DOHH2 (cell line): ENCODE measurements around the gene ZDHHC16.

ENCODE experiments used
- H3F3A ChIP-seq: fragments of 200-600 bp; sonication (generic), shearing (Covaris generic); 2 replicates; pipeline ENCODE4 v1.6.0; 2016; ENCODE audit warnings: antibody characterized with exemption, mild to moderate bottlenecking; ENCODE audit not compliant: control insufficient read depth, insufficient read depth
- H3K27ac ChIP-seq: fragments of 200-600 bp; sonication (generic); 2 replicates; pipeline ENCODE4 v1.5.1; 2014; ENCODE audit warnings: low read depth, mild to moderate bottlenecking, low read length, moderate library complexity
- H3K27me3 ChIP-seq: fragments of 200-600 bp; sonication (generic); 2 replicates; pipeline ENCODE4 v1.6.1; 2014; ENCODE audit warnings: mild to moderate bottlenecking, low read length, mixed read lengths; ENCODE audit not compliant: control insufficient read depth
- H3K36me3 ChIP-seq: fragments of 200-600 bp; sonication (generic); 2 replicates; pipeline ENCODE4 v1.6.1; 2014; ENCODE audit warnings: mild to moderate bottlenecking, low read length, moderate library complexity, mixed read lengths; ENCODE audit not compliant: control insufficient read depth
- H3K4me1 ChIP-seq: fragments of 200-600 bp; sonication (generic); 2 replicates; pipeline ENCODE4 v1.6.1; 2014; ENCODE audit warnings: mild to moderate bottlenecking, low read length, mixed read lengths; ENCODE audit not compliant: control insufficient read depth
- H3K4me2 ChIP-seq: fragments of 200-600 bp; sonication (generic); 2 replicates; pipeline ENCODE4 v1.6.0; 2014; ENCODE audit warnings: mild to moderate bottlenecking, low read length, moderate library complexity
- H3K4me3 ChIP-seq: fragments of 200-600 bp; sonication (generic); 2 replicates; pipeline ENCODE4 v1.5.1; 2014; ENCODE audit warnings: mild to moderate bottlenecking, low read length, mixed read lengths
- H3K79me2 ChIP-seq: fragments of 200-600 bp; sonication (generic); 2 replicates; pipeline ENCODE4 v1.6.1; 2014; ENCODE audit warnings: mild to moderate bottlenecking, low read length, mixed read lengths; ENCODE audit not compliant: control insufficient read depth
- H3K9me2 ChIP-seq: fragments of 200-600 bp; sonication (generic); replicated peaks from 2 replicates; pipeline ENCODE4 v1.6.1; 2014; ENCODE audit warnings: mild to moderate bottlenecking, low read length, mixed read lengths; ENCODE audit not compliant: control insufficient read depth
- H3K9me3 ChIP-seq: fragments of 200-600 bp; sonication (generic); 2 replicates; pipeline ENCODE4 v1.6.1; 2014; ENCODE audit warnings: antibody characterized with exemption, low read length, mixed read lengths; ENCODE audit not compliant: control insufficient read depth, insufficient read depth
- H4K20me1 ChIP-seq: fragments of 200-600 bp; sonication (generic); 2 replicates; pipeline ENCODE4 v1.6.0; 2014; ENCODE audit warnings: low read depth, mild to moderate bottlenecking, antibody characterized with exemption, low read length, moderate library complexity; ENCODE audit not compliant: control insufficient read depth, insufficient read depth
- EZH2phosphoT487 ChIP-seq: fragments of 200-600 bp; sonication (generic); IDR thresholded peaks from 2 replicates; pipeline ENCODE4 v1.6.1; 2017; ENCODE audit warnings: borderline replicate concordance, mild to moderate bottlenecking, antibody characterized with exemption, low read length, moderate library complexity, mixed read lengths
- TF ChIP-seq, protein P1 (sequence below): fragments of 200-600 bp; sonication (generic); IDR thresholded peaks from one replicate; pipeline ENCODE4 v1.5.1; 2014; ENCODE audit warnings: antibody characterized with exemption, mild to moderate bottlenecking, low read depth, low read length; ENCODE audit not compliant: poor library complexity, severe bottlenecking

Gene ZDHHC16

DNA sequence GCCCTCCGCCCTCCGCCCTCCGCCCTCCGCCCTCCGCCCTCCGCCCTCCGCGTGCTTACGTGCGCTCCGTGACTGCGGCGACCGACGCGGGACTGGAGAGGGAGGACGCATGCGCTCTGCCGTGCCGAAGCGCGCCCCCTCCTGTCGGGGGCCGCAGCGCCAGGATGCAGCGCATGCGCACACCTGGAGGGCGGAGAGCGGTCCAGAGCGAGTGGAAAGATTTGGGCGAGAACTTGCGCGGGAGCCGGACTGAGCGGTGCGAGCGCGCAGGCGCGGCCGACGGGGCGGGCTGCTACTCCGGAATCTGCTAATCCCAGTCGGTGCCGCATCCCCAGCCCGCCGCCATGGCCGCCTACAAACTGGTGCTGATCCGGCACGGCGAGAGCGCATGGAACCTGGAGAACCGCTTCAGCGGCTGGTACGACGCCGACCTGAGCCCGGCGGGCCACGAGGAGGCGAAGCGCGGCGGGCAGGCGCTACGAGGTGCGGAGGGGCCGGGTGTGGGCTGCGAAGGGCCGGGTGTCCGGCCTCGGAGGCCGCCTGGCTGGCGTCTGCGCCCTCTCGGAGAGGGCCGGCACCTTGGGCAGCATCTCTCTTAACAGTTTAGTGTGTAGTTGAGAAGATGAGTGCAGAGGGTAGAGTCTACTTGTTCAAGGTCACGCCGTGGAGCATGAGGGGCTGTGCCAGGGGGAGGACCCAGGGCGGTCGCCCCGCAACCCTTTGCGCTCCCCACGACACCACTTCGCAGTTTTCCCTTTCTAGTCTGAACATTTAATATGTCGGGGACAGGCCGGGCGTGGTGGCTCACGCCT lies 19.8 kb upstream of the ZDHHC16 start, which contains the start of gene PGAM1:
PGAM1 (plus strand) TSS at position 228 of the 812 bp plus-strand sequence; CDS start at position 345, 117 bp downstream.
- peaks cover 36% of the 10 kb centered on the region for H3F3A ChIP-seq
- peaks cover 50% of the 10 kb centered on the region for H3K36me3 ChIP-seq
- peak within 1 kb of the TSS; percentile 85 for H3K4me2 ChIP-seq
- peak within 1 kb of the TSS; percentile 95 for H3K4me3 ChIP-seq
- TF ChIP-seq, protein P1, sequence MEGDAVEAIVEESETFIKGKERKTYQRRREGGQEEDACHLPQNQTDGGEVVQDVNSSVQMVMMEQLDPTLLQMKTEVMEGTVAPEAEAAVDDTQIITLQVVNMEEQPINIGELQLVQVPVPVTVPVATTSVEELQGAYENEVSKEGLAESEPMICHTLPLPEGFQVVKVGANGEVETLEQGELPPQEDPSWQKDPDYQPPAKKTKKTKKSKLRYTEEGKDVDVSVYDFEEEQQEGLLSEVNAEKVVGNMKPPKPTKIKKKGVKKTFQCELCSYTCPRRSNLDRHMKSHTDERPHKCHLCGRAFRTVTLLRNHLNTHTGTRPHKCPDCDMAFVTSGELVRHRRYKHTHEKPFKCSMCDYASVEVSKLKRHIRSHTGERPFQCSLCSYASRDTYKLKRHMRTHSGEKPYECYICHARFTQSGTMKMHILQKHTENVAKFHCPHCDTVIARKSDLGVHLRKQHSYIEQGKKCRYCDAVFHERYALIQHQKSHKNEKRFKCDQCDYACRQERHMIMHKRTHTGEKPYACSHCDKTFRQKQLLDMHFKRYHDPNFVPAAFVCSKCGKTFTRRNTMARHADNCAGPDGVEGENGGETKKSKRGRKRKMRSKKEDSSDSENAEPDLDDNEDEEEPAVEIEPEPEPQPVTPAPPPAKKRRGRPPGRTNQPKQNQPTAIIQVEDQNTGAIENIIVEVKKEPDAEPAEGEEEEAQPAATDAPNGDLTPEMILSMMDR: peak; percentile 58
- no peak for TF ChIP-seq EZH2phosphoT487
- peaks cover 21% of the 10 kb centered on the region for H4K20me1 ChIP-seq
- H3K4me1 ChIP-seq: peaks cover 38% of the 10 kb centered on the region
- no peaks in the 10 kb centered on the region for H3K27me3 ChIP-seq
- no peaks in the 10 kb centered on the region for H3K9me3 ChIP-seq
- H3K79me2 ChIP-seq: peaks cover 57% of the 10 kb centered on the region
- no peaks in the 10 kb centered on the region for H3K9me2 ChIP-seq
- H3K27ac ChIP-seq: peak within 1 kb of the TSS; percentile 73

DNA sequence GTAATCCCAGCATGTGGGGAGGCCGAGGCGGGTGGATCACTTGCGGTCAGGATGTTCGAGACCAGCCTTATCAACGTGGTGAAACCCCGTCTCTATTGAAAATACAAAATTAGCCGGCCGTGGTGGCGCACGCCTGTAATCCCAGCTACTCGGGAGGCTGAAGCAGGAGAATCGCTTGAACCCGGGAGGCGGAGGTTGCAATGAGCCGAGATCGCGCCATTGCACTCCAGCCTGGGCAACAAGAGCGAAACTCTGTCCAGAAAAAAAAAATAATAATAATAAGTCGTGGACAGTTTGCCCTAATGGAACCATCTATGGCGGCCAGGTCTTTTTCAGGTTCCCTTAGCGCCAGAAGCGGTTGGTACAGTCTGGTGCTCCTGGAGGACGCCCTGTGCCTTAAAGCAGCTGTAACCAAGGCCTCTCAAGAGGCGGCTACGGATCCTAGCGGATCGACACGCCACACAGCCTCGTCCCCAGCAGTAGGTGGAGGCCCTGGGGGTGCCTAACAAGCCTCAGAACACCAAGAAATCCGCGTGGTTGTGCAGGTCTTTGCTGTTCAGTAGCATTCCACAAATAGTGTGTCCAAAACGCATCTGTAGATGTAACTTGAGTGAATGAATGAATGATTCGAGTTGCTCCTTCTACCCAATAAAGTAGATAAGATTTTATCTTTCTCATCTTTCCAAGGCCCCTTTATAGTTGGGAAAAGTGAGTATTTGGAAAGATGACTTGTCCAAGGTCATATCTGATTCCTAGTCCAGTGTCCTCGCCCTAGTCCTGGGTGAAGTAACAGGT lies 19.0 kb upstream of the ZDHHC16 start:
- TF ChIP-seq, protein P1: no peak
- no peak for TF ChIP-seq EZH2phosphoT487
- Histone ChIP-seq H3K4me2 (peak overlapping the region; percentile 82), H3K27ac (peak overlapping the region; percentile 73), H3K79me2 (peaks cover 62% of the 10 kb centered on the region), H4K20me1 (peaks cover 21% of the 10 kb centered on the region), H3K27me3 (no peaks in the 10 kb centered on the region), H3K4me3 (peak overlapping the region; percentile 95), H3F3A (peaks cover 44% of the 10 kb centered on the region), H3K9me3 (no peaks in the 10 kb centered on the region), H3K36me3 (peaks cover 58% of the 10 kb centered on the region), H3K9me2 (no peaks in the 10 kb centered on the region), H3K4me1 (peaks cover 42% of the 10 kb centered on the region)

DNA sequence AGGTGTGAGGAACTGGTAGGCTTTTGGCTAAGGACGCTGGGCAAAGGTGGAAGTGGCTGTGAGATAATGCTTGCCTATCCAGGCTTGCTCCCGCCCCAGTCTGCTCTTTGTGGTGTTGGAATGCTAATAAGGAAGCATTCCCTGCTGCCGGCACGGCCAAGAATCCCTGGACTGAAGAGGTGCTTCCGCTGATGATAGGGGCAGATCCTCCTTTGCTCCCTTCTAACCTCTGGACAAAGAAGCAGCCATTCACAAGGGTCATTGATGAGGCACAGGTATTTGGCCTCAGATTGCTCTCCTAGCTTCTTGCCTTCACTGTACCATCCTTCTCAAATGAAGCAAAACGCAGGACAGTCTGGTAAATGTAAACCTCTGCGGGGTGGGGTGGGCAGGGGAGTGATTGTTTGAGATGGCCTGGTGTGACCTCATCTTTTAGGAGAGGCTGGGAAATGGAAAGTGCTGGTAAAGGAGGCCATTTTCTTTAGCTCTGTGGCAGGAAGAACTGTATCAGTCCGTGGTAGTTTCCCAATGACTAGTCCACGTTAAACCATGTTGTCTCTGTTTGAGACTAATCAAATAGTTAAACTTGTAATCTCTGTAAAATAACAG lies 18.3 kb upstream of the ZDHHC16 start:
- peaks cover 62% of the 10 kb centered on the region for H3K36me3 ChIP-seq
- peak overlapping the region; percentile 73 for H3K27ac ChIP-seq
- H3K79me2 ChIP-seq: peaks cover 62% of the 10 kb centered on the region
- H4K20me1 ChIP-seq: peaks cover 21% of the 10 kb centered on the region
- H3K4me1 ChIP-seq: peaks cover 42% of the 10 kb centered on the region
- H3K4me2 ChIP-seq: peak overlapping the region; percentile 82
- no peaks in the 10 kb centered on the region for H3K27me3 ChIP-seq
- TF ChIP-seq EZH2phosphoT487: no peak
- TF ChIP-seq, protein P1: no peak
- no peaks in the 10 kb centered on the region for H3K9me2 ChIP-seq
- H3K4me3 ChIP-seq: peak overlapping the region; percentile 95
- H3F3A ChIP-seq: peaks cover 46% of the 10 kb centered on the region
- H3K9me3 ChIP-seq: no peaks in the 10 kb centered on the region
